NCI-H1105 (cell line): ENCODE data around the gene GDNF.

Source experiments
- DNase-seq: peaks from one replicate; lab custom pipeline; 2025; lab: John Stamatoyannopoulos, UW

The GDNF gene

GRCh38 chr5:37846786-37847310 lies 7.0 kb upstream of the GDNF start:
- DNase-seq = no peak

- no peak for DNase-seq
Measured at GRCh38 chr5:37844009-37844408, 4.2 kb upstream of the GDNF start.

GRCh38 chr5:37842048-37842447 lies 2.2 kb upstream of the GDNF start:
- DNase-seq = no peak

- DNase-seq = no peak
Measured at GRCh38 chr5:37841203-37841602, 1.4 kb upstream of the GDNF start.

- peak; percentile 33 for DNase-seq
Measured at GRCh38 chr5:37840053-37841034, 503 bp upstream of the GDNF start.

GRCh38 chr5:37838933-37839341 lies 904 bp downstream of the GDNF start:
- no peak for DNase-seq

GRCh38 chr5:37838152-37838932 lies 1.5 kb downstream of the GDNF start:
- no peak for DNase-seq

- DNase-seq = peak; percentile 43
Measured at GRCh38 chr5:37837414-37838032, 2.3 kb downstream of the GDNF start.

- no peak for DNase-seq
Measured at GRCh38 chr5:37836592-37837413, 3.0 kb downstream of the GDNF start.

- DNase-seq = no peak
Measured at GRCh38 chr5:37836235-37836591, 3.6 kb downstream of the GDNF start.

GRCh38 chr5:37835380-37835973 lies 4.4 kb downstream of the GDNF start:
- no peak for DNase-seq

- no peak for DNase-seq
Measured at GRCh38 chr5:37834542-37835379, 5.1 kb downstream of the GDNF start.

- DNase-seq = no peak
Measured at GRCh38 chr5:37833990-37834389, 5.9 kb downstream of the GDNF start.

- no peak for DNase-seq
Measured at GRCh38 chr5:37831821-37832534, 7.9 kb downstream of the GDNF start.

- DNase-seq = no peak
Measured at GRCh38 chr5:37830348-37830747, 9.5 kb downstream of the GDNF start.

- no peak for DNase-seq
Measured at GRCh38 chr5:37825334-37825915, 14.4 kb downstream of the GDNF start.

GRCh38 chr5:37823433-37824152 lies 16.2 kb downstream of the GDNF start:
- no peak for DNase-seq

GRCh38 chr5:37816883-37817282 lies 23.0 kb downstream of the GDNF start:
- no peak for DNase-seq
